ENCODE measurements around the gene RCBTB2.

DNA sequence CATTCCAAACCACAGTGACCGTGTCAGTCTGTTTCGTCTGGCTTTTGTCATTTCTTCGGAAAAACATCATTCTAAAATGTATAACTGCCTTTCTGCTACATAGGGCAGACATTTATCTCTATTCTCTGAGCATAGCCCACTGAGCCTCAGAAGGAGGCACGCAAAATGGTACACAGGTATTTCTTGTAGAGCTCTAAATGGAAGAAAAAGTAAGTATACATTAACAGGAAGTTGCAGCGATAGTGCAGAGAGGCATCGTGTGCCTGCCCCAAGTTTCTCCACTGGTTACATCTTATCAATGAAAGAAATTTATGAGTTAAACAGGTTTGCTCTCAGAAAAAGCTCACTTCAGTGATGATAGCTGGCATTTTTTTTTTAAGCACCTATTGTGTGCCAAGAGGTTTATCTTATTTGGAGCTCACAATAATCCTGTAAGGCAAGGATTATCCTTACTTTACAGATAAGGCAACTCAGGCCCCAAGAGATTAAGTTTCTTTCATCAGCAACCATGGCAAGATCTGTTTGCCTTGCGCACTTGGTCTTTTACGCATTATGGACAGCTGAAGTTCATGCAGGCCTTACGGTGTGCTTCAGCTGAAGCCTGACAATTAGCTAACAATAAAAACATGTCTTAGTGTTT lies 1.2 kb upstream of the RCBTB2 start:
- TF ChIP-seq SUZ12 (IDR thresholded peaks at IDR 0.05; ENCODE audit: extremely low read depth, insufficient read depth, insufficient read length): no peak
- TF ChIP-seq YY1 (IDR thresholded peaks at IDR 0.05; ENCODE audit: insufficient read depth, insufficient read length): no peak
- no peak for TF ChIP-seq ZNF274 (IDR thresholded peaks at IDR 0.05; ENCODE audit: low read depth, low read length)
